Gastroesophageal sphincter (tissue), 3 donors: ENCODE measurements around the gene SDC3.
"Not testable (repeated sequence)": the region's sequence is repeated elsewhere in the genome, so short reads cannot be mapped to it uniquely, and the experiment has no call there.

Experiments
- CTCF ChIP-seq, 4 experiments: fragments of 200-600 bp in 2 of 4; fragments of 450-650 bp in 2 of 4; sonication (generic) in 1 of 4; IDR thresholded peaks; one replicate each; pipeline ENCODE4 v1.5.1; 2017 to 2019; ENCODE audit warnings: antibody characterized with exemption in 4 of 4, mild to moderate bottlenecking in 2 of 4, moderate library complexity in 2 of 4
- POLR2A ChIP-seq, 2 donors: fragments of 450-650 bp; IDR thresholded peaks; one replicate each; pipeline ENCODE4 v1.6.1; 2017; ENCODE audit warnings: antibody characterized with exemption in 2 of 2, mild to moderate bottlenecking in 2 of 2, moderate library complexity in 1 of 2

- not testable (repeated sequence) for TF ChIP-seq CTCF, POLR2A (IDR thresholded peaks at IDR 0.05)
Measured at GRCh38 chr1:30935758-30936157, 27.2 kb upstream of the SDC3 start.
